ENCODE results near the gene SUPT5H. TPM values are rescaled to one million over a fixed set of nuclear protein-coding genes. Genes with fewer than 3 reads are reported as not detected.

Gene SUPT5H
- total and polyA plus RNA-seq, 10 of the 15 experiments (the other 5 are each of a cell fraction or from before 2014, with no cell fraction given): 27.2 to 194 (median 83.6) TPM

DNA sequence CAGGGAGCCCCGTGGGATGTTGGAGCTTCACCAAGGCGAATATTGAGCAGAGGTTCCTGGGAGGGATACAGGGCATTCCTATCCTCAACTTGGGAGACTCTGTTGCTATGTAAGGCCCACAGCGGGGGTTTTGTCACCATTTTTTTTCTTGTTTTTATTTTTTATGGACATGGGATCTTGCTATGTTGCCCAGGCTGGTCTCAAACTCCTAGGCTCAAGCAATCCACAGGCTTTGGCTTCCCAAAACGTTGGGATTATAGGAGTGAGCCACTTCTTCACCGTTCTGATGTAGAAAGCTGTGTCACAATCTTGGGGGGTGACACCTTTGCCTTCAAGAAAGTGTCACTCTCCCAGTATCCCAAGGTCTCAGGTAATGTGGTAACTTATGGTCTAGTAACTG lies 56.0 kb downstream of the SUPT5H start (continued):
- TF ChIP-seq, protein P1, sequence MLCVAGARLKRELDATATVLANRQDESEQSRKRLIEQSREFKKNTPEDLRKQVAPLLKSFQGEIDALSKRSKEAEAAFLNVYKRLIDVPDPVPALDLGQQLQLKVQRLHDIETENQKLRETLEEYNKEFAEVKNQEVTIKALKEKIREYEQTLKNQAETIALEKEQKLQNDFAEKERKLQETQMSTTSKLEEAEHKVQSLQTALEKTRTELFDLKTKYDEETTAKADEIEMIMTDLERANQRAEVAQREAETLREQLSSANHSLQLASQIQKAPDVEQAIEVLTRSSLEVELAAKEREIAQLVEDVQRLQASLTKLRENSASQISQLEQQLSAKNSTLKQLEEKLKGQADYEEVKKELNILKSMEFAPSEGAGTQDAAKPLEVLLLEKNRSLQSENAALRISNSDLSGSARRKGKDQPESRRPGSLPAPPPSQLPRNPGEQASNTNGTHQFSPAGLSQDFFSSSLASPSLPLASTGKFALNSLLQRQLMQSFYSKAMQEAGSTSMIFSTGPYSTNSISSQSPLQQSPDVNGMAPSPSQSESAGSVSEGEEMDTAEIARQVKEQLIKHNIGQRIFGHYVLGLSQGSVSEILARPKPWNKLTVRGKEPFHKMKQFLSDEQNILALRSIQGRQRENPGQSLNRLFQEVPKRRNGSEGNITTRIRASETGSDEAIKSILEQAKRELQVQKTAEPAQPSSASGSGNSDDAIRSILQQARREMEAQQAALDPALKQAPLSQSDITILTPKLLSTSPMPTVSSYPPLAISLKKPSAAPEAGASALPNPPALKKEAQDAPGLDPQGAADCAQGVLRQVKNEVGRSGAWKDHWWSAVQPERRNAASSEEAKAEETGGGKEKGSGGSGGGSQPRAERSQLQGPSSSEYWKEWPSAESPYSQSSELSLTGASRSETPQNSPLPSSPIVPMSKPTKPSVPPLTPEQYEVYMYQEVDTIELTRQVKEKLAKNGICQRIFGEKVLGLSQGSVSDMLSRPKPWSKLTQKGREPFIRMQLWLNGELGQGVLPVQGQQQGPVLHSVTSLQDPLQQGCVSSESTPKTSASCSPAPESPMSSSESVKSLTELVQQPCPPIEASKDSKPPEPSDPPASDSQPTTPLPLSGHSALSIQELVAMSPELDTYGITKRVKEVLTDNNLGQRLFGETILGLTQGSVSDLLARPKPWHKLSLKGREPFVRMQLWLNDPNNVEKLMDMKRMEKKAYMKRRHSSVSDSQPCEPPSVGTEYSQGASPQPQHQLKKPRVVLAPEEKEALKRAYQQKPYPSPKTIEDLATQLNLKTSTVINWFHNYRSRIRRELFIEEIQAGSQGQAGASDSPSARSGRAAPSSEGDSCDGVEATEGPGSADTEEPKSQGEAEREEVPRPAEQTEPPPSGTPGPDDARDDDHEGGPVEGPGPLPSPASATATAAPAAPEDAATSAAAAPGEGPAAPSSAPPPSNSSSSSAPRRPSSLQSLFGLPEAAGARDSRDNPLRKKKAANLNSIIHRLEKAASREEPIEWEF (IDR thresholded peaks at IDR 0.05; ENCODE audit: insufficient replicate concordance, low read depth, low read length): no peak
- TF ChIP-seq FOXK2 (IDR thresholded peaks at IDR 0.05) (no peak), BMI1 (IDR thresholded peaks at IDR 0.05; ENCODE audit: borderline replicate concordance) (no peak), CREM (IDR thresholded peaks at IDR 0.05; ENCODE audit: low read depth) (no peak), TCF12 (IDR thresholded peaks at IDR 0.05; ENCODE audit: low read depth, low read length) (no peak)
- TF ChIP-seq, protein P2, sequence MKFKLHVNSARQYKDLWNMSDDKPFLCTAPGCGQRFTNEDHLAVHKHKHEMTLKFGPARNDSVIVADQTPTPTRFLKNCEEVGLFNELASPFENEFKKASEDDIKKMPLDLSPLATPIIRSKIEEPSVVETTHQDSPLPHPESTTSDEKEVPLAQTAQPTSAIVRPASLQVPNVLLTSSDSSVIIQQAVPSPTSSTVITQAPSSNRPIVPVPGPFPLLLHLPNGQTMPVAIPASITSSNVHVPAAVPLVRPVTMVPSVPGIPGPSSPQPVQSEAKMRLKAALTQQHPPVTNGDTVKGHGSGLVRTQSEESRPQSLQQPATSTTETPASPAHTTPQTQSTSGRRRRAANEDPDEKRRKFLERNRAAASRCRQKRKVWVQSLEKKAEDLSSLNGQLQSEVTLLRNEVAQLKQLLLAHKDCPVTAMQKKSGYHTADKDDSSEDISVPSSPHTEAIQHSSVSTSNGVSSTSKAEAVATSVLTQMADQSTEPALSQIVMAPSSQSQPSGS (IDR thresholded peaks at IDR 0.05; ENCODE audit: low read length): no peak

All from GM12878 (cell line).